Thoracic aorta (tissue), 2 donors: ENCODE measurements around the gene SEC63. TPM values are rescaled to one million over a fixed set of nuclear protein-coding genes. Genes with fewer than 3 reads are reported as not detected.
"Not testable (repeated sequence)": the region's sequence is repeated elsewhere in the genome, so short reads cannot be mapped to it uniquely, and the experiment has no call there.

Source experiments
- ATAC-seq: fragments of 150-250 bp; one replicate; pipeline ENCODE4 v1.8.0; 2017; ENCODE audit warnings: low read depth; ENCODE audit not compliant: insufficient number of reproducible peaks, low FRiP score
- DNase-seq: peaks from one replicate; pipeline ENCODE4 v3.0.0-alpha.2; 2020; ENCODE audit warnings: low spot score
- H3K27ac ChIP-seq, 2 donors: fragments of 200-600 bp; sonication (generic); 1 replicate in 1 of 2; 2 replicates in 1 of 2; pipeline ENCODE4 v1.5.1; 2016; ENCODE audit warnings: mild to moderate bottlenecking in 2 of 2, moderate library complexity in 2 of 2
- H3K27me3 ChIP-seq: fragments of 200-600 bp; sonication (generic); replicated peaks from 2 replicates; pipeline ENCODE4 v1.6.0; 2016; ENCODE audit warnings: mild to moderate bottlenecking; ENCODE audit not compliant: insufficient read depth
- H3K36me3 ChIP-seq: fragments of 200-600 bp; sonication (generic); one replicate; pipeline ENCODE4 v1.5.1; 2016
- H3K4me1 ChIP-seq, 2 donors: fragments of 200-600 bp; sonication (generic); 1 replicate in 1 of 2; 2 replicates in 1 of 2; pipeline versions ENCODE4 v1.5.1 to v1.6.0; 2016; ENCODE audit warnings: low read depth in 2 of 2, mild to moderate bottlenecking in 1 of 2; ENCODE audit not compliant: control insufficient read depth in 1 of 2
- H3K4me3 ChIP-seq: fragments of 200-600 bp; sonication (generic); 2 replicates; pipeline ENCODE4 v1.5.1; 2016; ENCODE audit warnings: mild to moderate bottlenecking
- H3K9me3 ChIP-seq: fragments of 200-600 bp; sonication (generic); 2 replicates; pipeline ENCODE4 v1.5.1; 2016
- total RNA-seq, 2 donors: library from RNA; depleted of rRNA; stranded (reverse); fragments of >200 nt; gene quantifications; one replicate each; pipeline versions ENCODE4 v1.1.0 to v1.2.3, GENCODE V29; 2016
- TF ChIP-seq, protein P1 (sequence below): fragments of 200-600 bp; sonication (generic); IDR thresholded peaks from one replicate; pipeline ENCODE4 v1.5.1; 2019; ENCODE audit warnings: antibody characterized with exemption

The SEC63 gene
- total RNA-seq, 2 donors from 2014 or later = 39.4 to 39.5 TPM

GRCh38 chr6:107956181-107956580 is 1.8 kb downstream of the SEC63 start:
- TF ChIP-seq, protein P1, sequence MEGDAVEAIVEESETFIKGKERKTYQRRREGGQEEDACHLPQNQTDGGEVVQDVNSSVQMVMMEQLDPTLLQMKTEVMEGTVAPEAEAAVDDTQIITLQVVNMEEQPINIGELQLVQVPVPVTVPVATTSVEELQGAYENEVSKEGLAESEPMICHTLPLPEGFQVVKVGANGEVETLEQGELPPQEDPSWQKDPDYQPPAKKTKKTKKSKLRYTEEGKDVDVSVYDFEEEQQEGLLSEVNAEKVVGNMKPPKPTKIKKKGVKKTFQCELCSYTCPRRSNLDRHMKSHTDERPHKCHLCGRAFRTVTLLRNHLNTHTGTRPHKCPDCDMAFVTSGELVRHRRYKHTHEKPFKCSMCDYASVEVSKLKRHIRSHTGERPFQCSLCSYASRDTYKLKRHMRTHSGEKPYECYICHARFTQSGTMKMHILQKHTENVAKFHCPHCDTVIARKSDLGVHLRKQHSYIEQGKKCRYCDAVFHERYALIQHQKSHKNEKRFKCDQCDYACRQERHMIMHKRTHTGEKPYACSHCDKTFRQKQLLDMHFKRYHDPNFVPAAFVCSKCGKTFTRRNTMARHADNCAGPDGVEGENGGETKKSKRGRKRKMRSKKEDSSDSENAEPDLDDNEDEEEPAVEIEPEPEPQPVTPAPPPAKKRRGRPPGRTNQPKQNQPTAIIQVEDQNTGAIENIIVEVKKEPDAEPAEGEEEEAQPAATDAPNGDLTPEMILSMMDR = no peak
- H3K36me3 ChIP-seq = no peaks in the 10 kb centered on the region
- peaks cover 16 to 37% of the 10 kb centered on the region in 2 donors for H3K4me1 ChIP-seq
- no peak overlapping the region for H3K27ac ChIP-seq
- no peak for ATAC-seq
- no peaks in the 10 kb centered on the region for H3K9me3 ChIP-seq
- H3K4me3 ChIP-seq = peak overlapping the region; percentile 94
- H3K27me3 ChIP-seq = no peaks in the 10 kb centered on the region
- no peak for DNase-seq

GRCh38 chr6:107953858-107954414 is 4.1 kb downstream of the SEC63 start:
- H3K4me1 ChIP-seq = peaks cover 16 to 37% of the 10 kb centered on the region in 2 donors
- H3K36me3 ChIP-seq, DNase-seq, H3K27me3 ChIP-seq, H3K9me3 ChIP-seq, H3K4me3 ChIP-seq, H3K27ac ChIP-seq, ATAC-seq: not testable (repeated sequence)

DNA sequence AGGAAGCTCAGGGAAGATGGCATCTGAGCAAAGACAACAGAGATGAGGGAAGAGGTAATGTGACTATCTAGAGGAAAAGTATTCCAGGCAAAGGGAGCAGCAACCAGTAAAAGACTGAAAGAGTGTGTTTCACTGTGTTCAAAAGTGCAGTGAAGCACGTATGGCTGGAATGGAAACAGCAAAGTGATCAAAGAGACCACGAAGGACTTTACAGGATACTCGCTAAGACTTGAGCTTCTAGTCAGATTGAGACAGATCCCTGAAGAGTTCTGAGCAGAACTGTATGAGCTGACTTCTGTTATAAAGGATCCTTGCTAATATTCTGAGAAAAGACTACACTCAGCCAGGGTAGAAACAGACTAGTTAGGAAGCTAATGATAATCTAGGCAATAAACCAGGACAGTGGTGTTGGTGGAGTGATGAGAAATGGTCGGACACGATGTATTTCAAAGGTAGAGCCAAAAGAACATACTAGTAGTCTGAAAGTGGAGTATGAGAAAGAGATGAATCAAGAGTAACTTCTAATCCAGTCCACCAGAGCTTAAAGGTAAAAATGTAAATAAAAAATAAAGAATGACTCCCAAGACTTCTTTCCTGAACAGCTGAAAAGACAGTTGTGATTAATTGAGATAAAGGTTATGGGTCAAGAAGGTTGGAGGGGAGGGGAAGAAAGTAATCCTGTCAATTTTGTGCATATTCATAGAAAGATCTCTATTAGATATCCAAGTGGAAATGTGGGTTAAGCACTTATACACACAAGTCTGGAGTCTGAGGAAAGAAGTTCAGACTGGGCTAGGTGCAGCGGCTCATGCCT is 14.2 kb downstream of the SEC63 start:
- Histone ChIP-seq H3K4me3 (no peak overlapping the region), H3K27me3 (no peaks in the 10 kb centered on the region), H3K9me3 (no peaks in the 10 kb centered on the region), H3K36me3 (no peaks in the 10 kb centered on the region), H3K4me1 (peaks cover 3 to 8% of the 10 kb centered on the region in 2 donors), H3K27ac (no peak overlapping the region)
- DNase-seq = no peak
- TF ChIP-seq, protein P1 = no peak
- ATAC-seq = no peak

GRCh38 chr6:107942142-107942541 is 15.9 kb downstream of the SEC63 start:
- Histone ChIP-seq H3K4me3 (no peak overlapping the region), H3K36me3 (no peaks in the 10 kb centered on the region), H3K27ac (no peak overlapping the region), H3K9me3 (no peaks in the 10 kb centered on the region), H3K4me1 (peaks cover 3 to 8% of the 10 kb centered on the region in 2 donors), H3K27me3 (no peaks in the 10 kb centered on the region)
- ATAC-seq = no peak
- DNase-seq = no peak
- TF ChIP-seq, protein P1 = no peak

DNA sequence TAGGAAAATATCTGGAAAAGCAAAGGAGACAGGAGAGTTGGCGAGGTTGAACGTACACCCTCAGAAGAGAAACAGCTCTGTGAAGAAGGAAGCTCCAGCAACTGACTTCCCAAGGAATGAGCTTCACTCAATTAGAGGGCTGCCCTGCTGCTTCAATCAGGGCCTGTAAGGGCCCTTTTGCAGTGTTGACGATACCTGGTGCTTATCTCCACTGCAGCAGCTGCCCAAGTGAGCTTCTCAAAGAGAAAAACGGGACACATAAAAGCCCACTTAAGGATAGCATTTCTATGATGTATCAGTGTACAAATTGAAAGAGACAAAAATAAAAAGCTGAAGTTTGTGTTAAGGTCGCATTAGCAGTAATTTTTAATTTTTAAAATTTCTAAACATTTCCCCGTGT is 16.4 kb downstream of the SEC63 start:
- Histone ChIP-seq H3K36me3 (no peaks in the 10 kb centered on the region), H3K9me3 (no peaks in the 10 kb centered on the region), H3K27me3 (no peaks in the 10 kb centered on the region), H3K27ac (no peak overlapping the region), H3K4me1 (peaks cover 3 to 9% of the 10 kb centered on the region in 2 donors), H3K4me3 (no peak overlapping the region)
- no peak for ATAC-seq
- TF ChIP-seq, protein P1 = no peak
- DNase-seq = no peak
